NCI-H82 (cell line): ENCODE measurements around the gene RSBN1L.
"Not testable (repeated sequence)": the region's sequence is repeated elsewhere in the genome, so short reads cannot be mapped to it uniquely, and the experiment has no call there.

Experiments
- DNase-seq: peaks from one replicate; lab custom pipeline; 2025; lab: John Stamatoyannopoulos, UW

RSBN1L gene

DNA sequence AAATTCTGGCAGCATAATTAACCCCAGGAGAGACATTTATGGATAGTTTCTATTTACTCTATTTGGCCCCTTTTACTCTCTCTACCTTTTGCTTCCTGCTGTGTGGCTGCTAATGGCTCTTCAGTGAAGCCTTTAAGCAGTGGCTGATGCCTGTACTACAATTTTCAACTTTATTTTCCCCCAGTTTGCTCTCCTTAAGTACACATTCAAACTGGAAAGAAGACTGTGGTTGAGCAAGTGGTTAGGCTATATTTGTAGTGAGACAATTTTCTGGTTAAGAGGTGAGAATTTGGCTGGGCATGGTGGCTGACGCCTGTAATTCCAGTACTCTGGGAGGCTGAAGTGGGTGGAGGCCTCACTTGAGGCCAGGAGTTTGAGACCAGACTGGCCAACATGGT, 8.5 kb upstream of the RSBN1L start:
- DNase-seq, result no peak

DNA sequence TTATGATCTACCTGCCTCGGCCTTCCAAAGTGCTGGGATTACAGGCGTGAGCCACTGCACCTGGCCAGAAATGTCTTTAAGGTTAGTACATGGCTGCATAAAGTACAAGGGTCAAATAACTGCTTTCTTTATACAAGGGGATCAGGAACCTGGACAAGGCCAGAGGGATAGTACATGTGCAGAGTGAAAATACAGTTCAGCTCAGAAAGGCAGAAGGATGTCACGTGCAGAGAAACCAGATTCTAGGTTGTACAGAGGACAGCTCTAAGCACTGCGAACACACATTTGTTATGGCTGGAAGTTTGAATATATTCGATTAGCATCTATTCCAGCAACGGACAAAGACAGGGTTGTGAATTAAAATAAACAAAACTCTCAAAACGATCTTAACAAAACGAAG, 6.0 kb upstream of the RSBN1L start:
- DNase-seq, result no peak

DNA sequence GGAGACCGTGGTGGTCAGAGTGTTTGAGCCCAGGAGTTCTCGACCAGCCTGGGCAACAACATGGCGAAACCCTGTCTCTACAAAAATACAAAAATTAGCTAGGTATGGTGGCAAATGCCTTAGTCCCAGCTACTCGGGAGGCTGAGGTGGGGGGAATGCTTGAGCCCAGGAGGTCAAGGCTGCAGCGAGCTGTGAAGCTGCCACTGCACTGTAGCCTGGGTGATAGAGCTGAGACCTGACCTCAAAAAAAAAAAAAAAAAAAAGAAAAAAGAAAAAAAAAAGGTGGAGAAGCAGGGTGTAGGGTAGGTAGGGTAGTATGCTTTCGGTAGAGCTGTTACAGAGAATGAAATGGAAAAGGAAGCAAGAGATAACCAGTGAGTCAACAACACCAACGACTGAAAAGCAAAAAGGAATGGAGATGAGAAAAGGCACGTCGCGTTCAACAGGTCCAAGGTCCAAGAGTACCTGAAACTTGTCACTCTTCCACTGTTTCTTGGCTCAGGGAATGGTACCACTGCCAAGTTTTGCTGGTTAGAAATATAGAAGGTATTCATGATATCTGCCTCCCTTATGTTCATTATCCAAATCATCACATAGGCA, 4.3 kb upstream of the RSBN1L start:
- DNase-seq, result no peak

DNA sequence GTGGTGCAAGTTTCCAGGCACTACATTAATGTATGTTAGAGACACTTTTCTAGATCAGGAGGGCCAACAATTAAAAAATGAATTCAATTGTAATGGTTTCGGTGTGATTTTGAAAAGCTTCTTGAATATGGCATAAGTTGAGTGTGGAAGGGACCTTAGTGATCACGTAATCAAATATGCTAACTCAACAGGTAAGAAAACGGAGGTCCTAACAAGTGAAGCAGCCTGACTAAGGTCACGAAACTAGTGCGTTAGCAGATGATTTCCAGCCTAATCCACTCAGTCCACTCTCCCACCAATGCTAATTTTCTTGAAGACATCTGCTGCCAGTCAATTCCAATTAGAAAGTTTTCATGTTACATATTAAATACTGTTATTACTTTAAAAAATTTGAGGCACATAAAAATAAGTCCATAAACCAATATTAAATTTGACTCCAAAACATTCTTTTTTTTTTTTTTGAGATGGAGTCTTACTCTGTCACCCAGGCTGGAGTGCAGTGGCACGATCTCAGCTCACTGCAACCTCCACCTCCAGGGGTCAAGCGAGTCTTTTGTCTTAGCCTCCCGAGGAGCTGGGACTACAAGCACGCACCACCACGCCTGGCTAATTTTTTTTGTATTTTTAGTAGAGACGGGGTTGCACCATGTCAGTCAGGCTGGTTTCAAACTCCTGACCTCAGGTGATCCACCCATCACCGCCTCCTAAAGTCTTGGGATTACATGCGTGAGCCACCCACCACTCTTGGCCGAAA, 2.3 kb upstream of the RSBN1L start:
- DNase-seq, result peak; percentile 50

DNA sequence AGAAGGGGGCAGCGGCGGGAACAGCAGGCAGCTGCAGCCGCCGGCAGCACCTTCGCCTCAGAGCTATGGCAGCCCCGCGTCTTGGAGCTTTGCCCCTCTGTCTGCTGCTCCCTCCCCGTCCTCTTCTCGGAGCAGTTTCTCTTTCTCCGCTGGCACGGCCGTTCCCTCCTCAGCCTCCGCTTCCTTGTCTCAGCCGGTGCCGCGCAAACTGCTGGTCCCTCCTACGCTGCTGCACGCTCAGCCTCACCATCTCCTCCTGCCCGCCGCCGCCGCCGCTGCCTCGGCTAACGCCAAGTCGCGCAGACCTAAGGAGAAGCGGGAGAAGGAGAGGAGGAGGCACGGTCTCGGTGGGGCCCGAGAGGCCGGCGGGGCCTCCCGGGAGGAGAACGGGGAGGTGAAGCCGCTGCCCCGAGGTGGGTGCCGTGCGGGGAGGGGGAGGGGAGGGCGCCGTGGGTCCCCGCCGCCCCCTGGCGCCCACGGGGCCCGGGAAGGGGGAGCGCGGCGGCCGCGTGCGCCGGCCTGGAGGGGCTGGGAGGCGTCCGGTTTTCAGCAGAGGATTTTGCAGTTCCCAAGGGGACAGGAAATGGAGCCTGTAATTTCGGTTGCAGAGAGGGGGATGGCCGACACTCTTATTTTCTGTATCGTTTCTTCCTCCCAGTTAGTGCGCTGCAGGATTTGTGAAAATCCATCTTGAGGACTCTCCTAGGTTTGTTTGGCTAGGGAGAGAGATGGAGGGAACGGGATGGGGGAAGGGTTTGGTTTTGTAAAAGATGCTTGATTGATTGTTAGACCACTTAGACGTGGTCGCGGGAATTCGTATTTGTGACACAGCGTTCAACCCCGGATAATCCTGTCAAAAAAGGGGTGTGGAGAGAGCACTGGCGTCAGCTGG, 630 bp downstream of the RSBN1L start:
- peak; percentile 96 for DNase-seq

DNA sequence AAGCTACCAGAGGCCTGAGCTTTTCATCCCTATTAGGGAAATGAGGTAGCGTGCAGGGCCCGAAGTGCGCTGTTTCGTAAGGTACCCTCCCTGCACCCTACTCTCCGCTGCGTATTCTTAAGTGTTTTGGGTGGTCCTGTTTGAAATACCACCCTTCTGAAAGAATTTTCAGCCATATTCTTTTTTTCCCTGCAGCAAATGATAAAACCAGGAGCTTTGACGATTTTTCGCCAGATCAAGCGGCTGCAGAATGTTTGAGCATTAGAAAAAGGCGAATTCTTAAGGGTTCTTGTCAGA, 1.2 kb downstream of the RSBN1L start:
- DNase-seq, result no peak

DNA sequence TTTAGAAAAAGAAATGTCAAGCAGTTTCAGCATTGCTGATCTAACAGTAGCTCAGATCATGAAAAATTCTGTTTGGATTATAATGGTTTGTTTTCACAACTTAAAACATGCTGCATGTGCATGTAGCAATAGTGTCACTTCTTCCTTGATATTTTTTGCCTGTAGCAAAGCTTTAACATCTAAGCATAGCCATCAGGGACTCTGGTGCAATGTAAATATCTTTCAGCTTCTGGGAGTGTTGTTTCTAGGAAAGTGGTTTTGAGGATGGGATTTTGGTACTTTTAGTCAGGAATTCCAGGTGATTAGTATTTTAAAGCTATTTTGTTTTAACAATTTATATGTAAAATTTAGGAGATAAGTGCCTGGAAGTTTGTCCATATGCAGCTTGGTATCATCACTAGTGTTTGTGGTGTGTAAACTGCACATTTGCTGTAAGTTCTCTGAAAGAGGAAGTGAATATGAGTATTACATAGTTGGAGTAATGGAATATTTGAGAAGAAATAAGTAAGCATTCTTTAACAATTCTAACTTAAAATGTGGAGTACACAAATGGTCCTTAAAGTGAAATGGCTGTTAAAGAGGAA, 1.9 kb downstream of the RSBN1L start:
- DNase-seq, result no peak

DNA sequence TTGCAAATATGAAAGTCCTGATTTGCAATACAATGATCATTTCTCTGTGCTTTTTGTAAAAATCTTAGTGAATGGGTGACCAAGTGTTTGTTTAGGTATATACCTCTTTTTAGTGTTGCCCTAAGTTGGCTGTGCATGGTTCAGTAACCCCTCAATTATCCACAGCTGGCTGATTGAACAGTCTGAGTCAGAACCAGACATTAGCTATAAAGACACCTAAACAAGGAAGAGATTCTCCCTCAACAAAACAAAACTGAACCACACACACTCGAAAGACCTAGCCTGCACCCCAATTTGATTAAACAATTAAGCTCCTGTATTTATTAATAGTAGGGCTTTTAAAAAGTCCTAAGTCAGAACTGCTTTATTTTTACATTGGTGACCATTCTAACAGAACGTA, 2.8 kb downstream of the RSBN1L start:
- no peak for DNase-seq

DNA sequence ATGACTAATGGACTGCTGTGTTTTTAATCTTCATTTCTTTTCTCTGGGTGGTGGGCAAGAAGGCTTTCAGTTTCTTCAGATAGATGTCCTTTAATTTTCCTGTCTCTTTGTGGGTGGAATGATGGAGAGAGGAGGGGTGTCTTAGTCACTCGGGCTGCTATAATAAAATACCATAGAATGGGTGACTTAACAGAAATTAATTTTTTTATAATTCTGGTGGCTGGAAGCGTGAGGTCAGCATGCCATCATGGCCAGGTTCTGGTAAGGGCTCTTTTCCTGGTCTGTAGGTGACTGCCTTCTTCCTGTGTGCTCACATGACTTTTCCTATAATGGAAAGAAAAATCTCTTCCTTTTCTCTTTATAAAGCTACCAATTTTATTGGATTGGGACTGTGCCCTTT, 6.3 kb downstream of the RSBN1L start:
- DNase-seq, result no peak

DNA sequence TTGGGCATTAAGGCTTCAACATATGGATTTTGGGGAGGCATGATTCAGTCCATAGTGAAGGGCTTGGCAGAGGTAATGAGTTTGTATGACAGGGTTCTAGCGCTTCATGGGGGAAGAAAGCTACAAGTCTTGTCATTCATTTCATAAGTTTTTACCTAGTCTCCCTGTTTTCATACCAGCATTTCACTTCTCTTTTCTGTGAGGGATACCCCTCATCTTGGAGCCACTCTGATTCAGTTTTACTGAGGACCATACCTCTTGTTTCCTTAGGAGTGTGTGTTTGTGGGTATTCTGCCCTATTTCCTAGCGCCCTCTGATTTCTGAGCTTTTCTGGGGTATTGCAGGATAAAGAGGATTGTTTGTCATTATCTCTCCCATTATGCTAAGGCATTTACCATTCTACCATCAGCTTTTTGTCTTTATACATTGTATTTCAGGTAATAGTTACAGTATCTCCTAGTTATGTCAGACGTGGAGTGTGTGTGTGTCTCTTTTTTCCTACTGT, 6.8 kb downstream of the RSBN1L start:
- DNase-seq, result no peak

DNA sequence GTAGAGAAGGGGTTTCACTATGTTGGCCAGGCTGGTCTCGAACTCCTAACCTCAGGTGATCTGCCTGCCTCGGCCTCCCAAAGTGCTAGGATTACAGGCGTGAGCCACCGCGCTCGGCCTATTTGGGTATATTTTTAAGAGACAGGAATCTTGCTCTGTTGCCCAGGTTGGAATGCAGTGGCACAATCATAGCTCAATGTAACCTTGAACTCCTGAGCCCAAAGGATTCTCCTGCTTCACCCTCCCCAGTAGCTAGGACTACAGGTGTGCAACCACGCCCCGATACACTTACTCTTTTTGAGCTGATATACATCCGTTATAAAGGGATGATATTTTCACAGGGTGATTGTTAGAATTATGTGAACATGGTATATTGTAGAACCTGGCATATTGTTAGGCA, 7.4 kb downstream of the RSBN1L start:
- not testable (repeated sequence) for DNase-seq

DNA sequence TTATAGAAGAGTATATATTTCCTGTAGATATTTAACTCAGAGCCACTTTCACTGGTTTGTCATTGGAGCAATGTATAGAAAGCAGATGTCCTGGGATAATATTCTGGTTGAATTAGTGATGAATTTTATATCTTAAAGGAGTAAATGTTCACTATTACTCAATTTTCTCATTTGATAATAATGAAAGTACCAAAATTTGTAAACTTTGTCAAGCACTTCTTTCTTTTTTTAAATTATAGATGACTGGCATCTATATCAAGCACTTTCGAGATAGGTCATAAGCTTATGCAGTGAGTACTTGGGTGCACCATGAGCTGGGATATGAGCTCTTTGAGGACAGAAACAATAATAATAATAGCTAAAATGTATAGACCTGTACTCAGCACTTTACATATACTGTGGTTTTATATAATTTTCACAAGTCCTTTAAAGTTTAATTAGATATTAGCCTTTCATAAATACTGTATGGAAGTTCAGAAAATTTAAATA, 11.3 kb downstream of the RSBN1L start:
- no peak for DNase-seq

DNA sequence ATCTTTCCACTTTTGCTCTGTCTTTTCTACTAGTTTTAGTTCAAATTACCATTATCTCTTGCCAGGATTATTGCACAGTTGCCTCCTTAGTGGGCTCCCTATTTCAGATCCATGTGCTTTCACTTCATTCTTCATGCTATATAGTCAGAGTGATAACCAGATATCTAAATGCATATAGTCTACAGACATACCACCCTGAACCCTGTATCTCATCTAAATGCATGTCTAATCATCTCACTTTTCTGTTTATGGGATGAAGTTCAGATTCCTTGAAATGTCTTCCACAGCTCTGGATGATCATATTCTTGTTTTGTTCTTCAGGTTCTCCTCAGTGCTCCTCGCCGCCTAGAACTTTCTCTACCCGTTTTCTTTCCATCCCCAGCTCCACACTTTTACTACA, 13.8 kb downstream of the RSBN1L start:
- no peak for DNase-seq

DNA sequence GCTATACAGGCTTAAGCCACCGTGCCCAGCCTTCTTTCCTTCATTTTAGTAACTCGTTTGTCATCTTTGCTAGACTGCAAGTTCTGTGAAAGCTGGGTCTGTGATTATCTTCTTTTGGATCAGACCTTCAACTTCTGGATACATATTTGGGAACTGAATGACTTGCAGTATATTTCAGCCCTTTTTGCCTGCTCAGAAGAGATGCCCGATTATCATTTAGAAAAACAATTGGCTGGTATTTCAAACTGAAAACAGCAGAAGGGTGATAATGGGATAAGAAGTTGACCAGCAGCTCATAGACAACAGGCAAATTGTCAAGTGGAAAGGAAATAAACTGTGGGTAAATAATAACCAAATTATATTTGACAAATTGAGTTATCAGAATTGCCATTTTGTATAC, 14.6 kb downstream of the RSBN1L start:
- DNase-seq, result no peak

DNA sequence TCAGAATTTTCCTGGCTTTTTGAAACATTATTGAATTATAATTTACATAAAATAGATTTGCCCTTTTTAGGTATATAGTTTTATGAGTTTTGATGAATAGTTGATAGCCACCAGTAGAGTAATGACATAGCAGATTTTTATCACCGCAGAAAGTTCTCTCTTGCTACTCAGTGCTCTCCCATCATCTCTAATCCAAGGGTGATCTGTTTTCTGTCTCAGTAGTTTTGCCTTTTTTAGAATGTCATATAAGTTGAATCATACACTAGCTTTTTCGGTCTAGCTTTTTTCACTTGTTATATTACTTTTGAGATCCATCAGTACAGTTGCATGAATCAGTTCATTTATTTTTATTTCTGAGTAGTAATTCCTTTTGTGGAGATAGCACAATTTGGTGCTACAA, 17.9 kb downstream of the RSBN1L start:
- no peak for DNase-seq

DNA sequence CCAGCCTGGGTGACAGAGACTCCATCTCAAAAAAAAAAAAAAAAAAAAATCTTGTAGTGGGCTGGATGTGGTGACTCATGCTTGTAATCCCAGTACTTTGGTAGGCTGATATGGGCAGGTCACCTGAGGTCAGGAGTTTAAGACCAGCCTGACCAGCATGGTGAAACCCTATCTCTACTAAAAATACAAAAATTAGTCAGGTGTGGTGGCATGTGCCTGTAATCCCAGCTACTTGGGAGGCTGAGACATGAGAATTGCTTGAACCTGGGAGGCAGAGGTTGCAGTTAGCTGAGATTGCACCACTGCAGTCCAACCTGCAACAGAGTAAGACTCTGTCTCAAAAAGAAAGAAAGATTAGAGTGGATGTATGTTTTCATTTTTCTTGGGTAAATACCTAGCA, 18.7 kb downstream of the RSBN1L start:
- peak; percentile 14 for DNase-seq

DNA sequence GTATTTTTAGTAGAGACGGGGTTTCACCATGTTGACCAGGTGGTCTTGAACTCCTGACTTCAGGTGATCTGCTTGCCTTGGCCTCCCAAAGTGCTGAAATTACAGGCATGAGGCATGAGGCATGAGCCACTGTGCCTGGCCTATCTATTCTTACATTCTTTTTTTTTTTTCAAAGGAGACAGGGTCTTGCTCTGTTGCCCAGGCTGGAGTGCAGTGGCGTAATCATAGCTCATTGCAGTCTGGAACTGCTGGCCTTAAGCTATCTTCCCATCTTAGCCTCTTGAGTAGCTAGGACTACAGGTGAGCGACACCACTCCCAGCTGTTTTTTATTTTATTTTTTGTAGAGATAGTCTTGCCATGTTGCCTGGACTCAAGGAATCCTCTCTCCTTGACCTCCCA, 20.5 kb downstream of the RSBN1L start:
- DNase-seq, result no peak

DNA sequence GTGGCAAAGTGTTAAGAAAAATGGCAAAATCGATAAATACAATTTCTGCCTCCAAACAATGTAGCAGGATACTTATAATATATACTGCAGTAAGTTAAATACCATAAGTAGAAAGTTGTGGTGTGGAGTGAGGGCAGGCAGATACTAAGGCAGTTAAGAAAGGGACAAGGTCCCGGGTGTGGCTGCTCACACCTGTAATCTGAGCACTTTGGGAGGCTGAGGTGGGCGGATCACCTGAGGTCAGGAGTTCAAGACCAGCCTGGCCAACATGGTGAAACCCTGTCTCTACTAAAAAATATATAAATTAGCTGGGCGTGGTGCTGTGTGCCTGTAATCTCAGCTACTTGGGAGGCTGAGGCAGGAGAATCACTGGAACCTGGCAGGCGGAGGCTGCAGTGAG, 21.3 kb downstream of the RSBN1L start:
- not testable (repeated sequence) for DNase-seq

DNA sequence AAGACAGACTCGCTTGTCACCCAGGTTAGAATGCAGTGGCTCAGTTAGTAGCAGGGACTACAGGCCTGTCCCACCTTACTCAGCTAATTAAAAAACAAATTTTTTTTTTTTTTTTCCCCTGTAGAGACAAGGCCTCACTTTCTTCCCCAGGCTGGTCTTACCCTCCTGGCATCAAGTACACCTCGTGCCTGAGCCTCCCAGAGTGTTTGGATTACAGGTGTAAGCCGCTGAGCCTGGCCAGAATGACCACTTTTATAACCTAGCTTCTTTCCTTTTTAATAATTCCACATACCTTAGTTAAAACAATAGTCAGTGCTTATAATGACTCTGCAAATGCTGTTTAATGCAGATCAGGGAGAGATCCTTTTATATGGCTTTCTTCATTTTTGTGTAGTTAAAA, 31.3 kb downstream of the RSBN1L start:
- peak; percentile 58 for DNase-seq

DNA sequence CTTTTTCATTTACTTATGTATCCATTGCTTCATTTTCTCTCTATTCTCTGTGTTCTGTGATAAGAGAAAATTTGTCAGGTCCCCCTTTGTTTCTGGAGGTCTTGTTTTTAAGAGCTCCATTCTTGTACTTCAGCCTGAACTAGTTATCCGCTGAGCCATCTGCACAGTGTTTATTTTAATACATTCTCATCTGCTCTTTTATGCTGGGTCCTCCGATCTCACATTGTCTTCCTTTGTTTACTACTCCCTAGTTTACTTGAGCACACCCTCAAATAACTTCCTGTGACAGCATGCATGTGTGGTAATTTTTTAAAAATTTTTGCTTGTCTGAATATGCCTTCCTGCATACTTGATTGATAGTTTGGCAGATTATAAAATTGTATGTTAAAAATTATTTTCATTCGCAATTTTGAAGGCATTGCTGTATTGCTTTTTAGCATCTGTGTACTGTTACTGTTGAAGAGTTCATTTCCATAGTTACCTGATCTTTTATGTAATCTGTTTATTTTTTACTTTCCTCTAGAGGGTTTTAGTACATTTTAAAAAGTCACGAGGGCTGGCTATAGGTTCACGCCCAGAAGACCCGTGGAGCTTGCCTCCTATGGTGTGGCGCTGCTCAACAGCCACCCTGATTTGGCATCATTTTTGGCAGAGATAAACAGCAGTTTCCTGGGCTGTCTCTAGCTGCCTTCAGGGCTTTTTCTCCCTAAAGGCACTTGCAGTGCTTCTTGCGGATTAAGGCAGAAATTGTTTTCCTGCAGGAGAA, 31.9 kb downstream of the RSBN1L start:
- peak; percentile 71 for DNase-seq

DNA sequence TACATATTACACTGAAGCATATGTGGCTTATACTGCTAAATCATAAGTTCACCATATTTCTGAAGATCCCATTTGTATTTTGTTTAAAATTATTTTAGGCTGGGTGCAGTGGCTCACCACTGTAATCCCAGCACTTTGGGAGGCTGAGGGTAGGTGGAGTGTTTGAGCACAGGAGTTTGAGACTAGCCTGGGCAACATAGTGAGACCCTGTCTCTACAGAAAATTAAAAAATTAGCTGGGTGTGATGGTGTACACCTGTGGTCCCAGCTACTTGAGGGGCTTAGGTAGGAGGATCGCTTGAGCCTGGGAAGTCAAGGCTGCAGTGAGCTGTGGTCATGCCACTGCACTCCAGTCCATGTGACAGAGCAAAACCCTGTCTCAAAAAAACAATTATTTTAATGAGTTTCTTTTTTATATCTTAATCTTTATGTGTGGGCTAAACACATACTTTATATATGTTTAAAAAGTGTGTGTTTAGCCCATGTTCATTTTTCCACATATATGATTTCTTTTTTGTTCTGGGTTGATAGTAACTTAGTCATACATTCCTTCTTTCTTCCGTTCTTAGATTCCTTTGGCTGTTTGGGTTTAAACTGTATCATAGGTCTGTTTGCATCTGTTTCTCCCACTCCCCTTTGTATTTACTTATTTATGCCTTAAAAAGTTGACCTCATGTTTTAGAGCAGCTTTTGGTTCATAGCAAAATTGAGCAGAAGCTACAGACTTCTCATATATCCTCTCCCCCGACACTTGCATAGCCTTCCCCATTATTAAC, 33.5 kb downstream of the RSBN1L start:
- DNase-seq, result no peak
